ENCODE results near the gene SYT15B.
"Not testable (repeated sequence)": the region's sequence is repeated elsewhere in the genome, so short reads cannot be mapped to it uniquely, and the experiment has no call there.

SYT15B gene

DNA sequence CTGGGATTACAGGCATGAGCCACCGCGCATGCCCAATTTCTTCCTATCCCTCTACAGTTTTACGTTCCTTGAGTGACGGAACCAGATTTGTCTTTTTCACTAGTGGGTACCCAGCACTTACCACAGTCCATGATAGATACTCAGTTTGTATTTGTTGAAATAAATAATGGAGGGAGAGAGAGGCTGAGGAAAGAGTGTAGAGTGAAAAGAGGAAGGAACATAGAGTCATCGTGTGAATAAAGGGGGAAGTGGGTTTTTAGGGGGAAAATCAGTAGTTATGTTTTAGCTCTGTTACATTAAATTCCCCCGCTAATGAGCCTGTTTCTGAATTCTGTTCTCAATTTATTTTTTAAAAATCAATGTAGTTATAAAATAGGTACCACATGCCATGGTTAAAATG, 37.7 kb downstream of the SYT15B start:
- DNase-seq = not testable (repeated sequence)

DNA sequence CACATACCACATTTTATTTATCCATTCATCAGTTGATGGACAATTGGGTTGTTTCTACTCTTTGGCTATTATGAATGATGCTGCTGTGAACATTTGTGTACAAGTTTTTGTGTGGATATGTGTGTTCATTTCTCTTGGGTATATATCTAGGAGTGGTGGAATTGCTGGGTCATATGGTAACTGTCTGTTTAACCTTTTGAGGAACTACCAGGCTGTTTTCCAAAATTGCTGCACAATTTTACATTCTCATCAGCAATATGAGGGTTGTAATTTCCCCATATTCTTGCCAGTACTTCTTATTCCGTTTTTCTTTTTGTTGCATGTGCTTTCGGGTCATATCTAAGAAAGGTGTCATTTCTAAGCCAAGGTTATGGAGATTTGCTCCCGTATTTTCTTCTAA, 38.3 kb downstream of the SYT15B start:
- not testable (repeated sequence) for DNase-seq

DNA sequence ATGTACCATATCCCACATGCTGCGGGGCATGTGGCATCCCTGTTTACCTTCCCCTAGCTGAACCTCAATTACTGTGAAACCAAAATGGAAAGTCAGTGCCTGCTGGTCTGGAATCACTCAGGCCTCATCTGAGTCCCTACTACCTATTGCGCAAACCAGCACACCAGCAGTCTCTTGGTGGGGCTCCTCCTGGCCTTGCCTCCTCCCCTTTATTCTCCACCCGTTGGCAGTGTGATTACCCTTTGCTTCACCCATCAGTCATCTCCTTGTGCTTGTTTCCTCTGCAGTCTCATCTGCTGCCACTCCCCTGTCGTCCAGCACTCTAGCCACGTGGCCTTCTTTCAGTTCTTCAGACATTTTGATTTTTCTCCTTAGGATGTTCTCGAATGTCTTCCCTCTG, 39.3 kb downstream of the SYT15B start:
- not testable (repeated sequence) for DNase-seq

DNA sequence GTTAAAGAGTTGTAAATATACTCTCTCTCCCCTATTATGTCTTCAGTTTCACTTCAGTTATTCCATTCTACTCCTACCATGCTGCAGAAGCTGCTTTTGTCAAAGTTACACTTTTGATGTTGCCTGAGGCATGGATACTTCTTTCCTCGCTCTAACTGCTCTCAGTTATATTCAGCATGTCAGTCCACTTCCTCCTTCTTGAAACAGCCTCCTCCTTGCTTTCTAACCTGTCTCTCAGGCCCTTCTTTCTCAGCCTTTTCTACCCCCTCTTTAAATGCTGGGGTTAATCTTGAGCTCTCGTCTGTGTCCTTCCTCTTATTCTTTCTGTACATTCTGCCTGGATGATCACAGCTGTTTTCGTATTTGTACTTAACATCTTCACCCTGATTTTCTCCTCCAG, 40.0 kb downstream of the SYT15B start:
- DNase-seq = not testable (repeated sequence)

DNA sequence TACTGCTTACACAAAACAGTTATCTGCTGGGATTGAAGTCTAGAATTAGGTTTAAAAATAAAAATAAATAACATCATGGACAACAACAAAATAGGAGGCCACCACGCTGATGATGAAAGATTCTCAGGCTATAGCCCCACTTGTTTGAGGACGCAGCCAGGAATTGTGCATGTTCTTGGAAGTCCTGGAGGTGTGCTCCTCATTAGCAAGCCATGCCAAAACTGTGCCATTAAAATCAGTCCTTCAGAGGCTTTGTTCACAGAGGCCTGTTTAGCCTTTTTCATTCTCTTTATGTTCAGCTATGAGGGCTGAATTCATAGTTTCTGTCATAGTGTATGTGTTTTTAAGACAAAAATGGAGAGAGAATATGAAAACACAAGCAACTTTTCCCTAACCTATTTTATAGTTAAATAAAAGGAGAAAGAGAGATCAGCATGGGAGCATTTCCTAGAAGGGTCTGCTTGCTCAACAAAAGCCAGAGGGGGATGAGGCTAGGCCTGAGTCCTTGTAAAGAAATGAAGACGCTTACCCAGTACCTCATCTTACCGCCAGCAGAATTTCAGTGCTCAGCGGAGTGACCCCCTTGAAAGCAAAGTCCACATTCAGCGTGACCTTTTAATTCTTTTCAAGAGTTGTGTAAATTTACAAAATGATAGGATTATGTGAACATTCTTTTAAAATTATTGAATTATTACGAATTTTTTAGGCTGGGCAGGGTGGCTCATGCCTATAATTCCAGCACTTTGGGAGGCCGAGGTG, 46.2 kb downstream of the SYT15B start:
- not testable (repeated sequence) for DNase-seq

Data from hypothalamus (tissue), 51 donors.